ENCODE results near the gene SYNPR.

GRCh38 chr3:63514678-63515077, 236.6 kb downstream of the SYNPR start:
- TF ChIP-seq CTCF (IDR thresholded peaks at IDR 0.05) (no peak), POLR2A (IDR thresholded peaks at IDR 0.05) (no peak)

All from right lobe of liver (tissue), 4 donors.